HEK293T (cell line): ENCODE data around the gene SSR2.
A peak's percentile ranks its signal among the peaks of the same experiment; 100 is the strongest.

ENCODE experiments used
- CTCF ChIA-PET: fragments of 350-600 bp; formaldehyde crosslinking; extraction: SDS; loops from one replicate; lab custom pipeline; 2021; ENCODE audit warnings: antibody characterized with exemption, inconsistent platforms; lab: Yijun Ruan, JAX
- POLR2A ChIA-PET: fragments of 350-600 bp; formaldehyde crosslinking; extraction: SDS; loops from one replicate; lab custom pipeline; 2020; ENCODE audit warnings: antibody characterized with exemption, inconsistent platforms; lab: Yijun Ruan, JAX
- DNase-seq: peaks from one replicate; pipeline ENCODE4 v3.0.0; 2012; ENCODE audit warnings: mixed read lengths; ENCODE audit errors: extremely low spot score
- ARNT ChIP-seq: fragments of 450-650 bp; IDR thresholded peaks from 2 replicates; pipeline ENCODE4 v1.6.1; 2017; ENCODE audit warnings: mild to moderate bottlenecking
- BHLHE40 ChIP-seq: fragments of 450-650 bp; IDR thresholded peaks from 2 replicates; pipeline ENCODE4 v1.6.1; 2016; ENCODE audit warnings: mild to moderate bottlenecking, moderate library complexity, borderline replicate concordance
- CTBP1 ChIP-seq: fragments of 450-650 bp; IDR thresholded peaks from 2 replicates; pipeline ENCODE4 v1.6.1; 2016; ENCODE audit warnings: borderline replicate concordance
- ELF4 ChIP-seq: fragments of 450-650 bp; IDR thresholded peaks from 2 replicates; pipeline ENCODE4 v1.6.1; 2017; ENCODE audit warnings: antibody characterized with exemption
- FOXA1 ChIP-seq: fragments of 450-650 bp; IDR thresholded peaks from 2 replicates; pipeline ENCODE4 v1.6.1; 2016; ENCODE audit warnings: mild to moderate bottlenecking
- FOXK2 ChIP-seq: fragments of 450-650 bp; IDR thresholded peaks from 2 replicates; pipeline ENCODE4 v1.6.1; 2016; ENCODE audit warnings: mild to moderate bottlenecking
- FOXM1 ChIP-seq: fragments of 450-650 bp; IDR thresholded peaks from 2 replicates; pipeline ENCODE4 v1.6.1; 2017; ENCODE audit warnings: mild to moderate bottlenecking, borderline replicate concordance
- HDGF ChIP-seq: fragments of 450-650 bp; IDR thresholded peaks from 2 replicates; pipeline ENCODE4 v1.6.1; 2017; ENCODE audit warnings: antibody characterized with exemption, borderline replicate concordance
- L3MBTL2 ChIP-seq: fragments of 450-650 bp; conservative IDR thresholded peaks from 2 replicates; pipeline ENCODE4 v1.6.1; 2016; ENCODE audit warnings: mild to moderate bottlenecking
- LEF1 ChIP-seq: fragments of 450-650 bp; IDR thresholded peaks from 2 replicates; pipeline ENCODE4 v1.6.1; 2017; ENCODE audit warnings: mild to moderate bottlenecking, borderline replicate concordance
- NFRKB ChIP-seq: fragments of 450-650 bp; IDR thresholded peaks from 2 replicates; pipeline ENCODE4 v1.6.1; 2016; ENCODE audit warnings: mild to moderate bottlenecking, moderate library complexity
- SP1 ChIP-seq: fragments of 450-650 bp; IDR thresholded peaks from 2 replicates; pipeline ENCODE4 v1.6.1; 2017
- SUZ12 ChIP-seq: fragments of 450-650 bp; IDR thresholded peaks from 2 replicates; pipeline ENCODE4 v1.6.1; 2016; ENCODE audit warnings: mild to moderate bottlenecking
- TARDBP ChIP-seq: fragments of 450-650 bp; IDR thresholded peaks from 2 replicates; pipeline ENCODE4 v1.6.1; 2016
- ZNF384 ChIP-seq: fragments of 450-650 bp; IDR thresholded peaks from 2 replicates; pipeline ENCODE4 v1.6.1; 2016
- TF ChIP-seq, protein P1 (sequence below): fragments of 450-650 bp; IDR thresholded peaks from 2 replicates; pipeline ENCODE4 v1.6.1; 2016

SSR2 gene

GRCh38 chr1:156026588-156026987 lies 5.8 kb upstream of the SSR2 start:
- TF ChIP-seq FOXA1 (no peak), TARDBP (no peak), CTBP1 (no peak), ARNT (no peak), NFRKB (no peak), LEF1 (no peak)
- ChIA-PET CTCF (interaction anchor here (1.1 to 1.2 kb wide), 6 partner anchors 8 to 39 kb away, joined by 3 to 18 read pairs (median 4); no protein-coding TSS in a partner anchor), POLR2A (interaction anchor here (1.1 kb wide), 1 partner anchor 25 kb away, joined by 4 read pairs; no protein-coding TSS in a partner anchor)
- DNase-seq: no peak

GRCh38 chr1:156025876-156026275 lies 5.1 kb upstream of the SSR2 start:
- no peak for TF ChIP-seq FOXK2
- peak; percentile 87; the same call in 1 of the 2 replicates for TF ChIP-seq HDGF
- TF ChIP-seq ARNT: no peak
- no peak for TF ChIP-seq TARDBP
- TF ChIP-seq SUZ12: no peak
- CTCF ChIA-PET: interaction anchor here (0.5 to 1.8 kb wide), 14 partner anchors 8 to 166 kb away, joined by 3 to 18 read pairs (median 4); partner anchors contain the start of genes RAB25, SYT11 and UBQLN4
- peak; percentile 91 for DNase-seq
- POLR2A ChIA-PET: interaction anchor here (1.0 to 1.1 kb wide), 3 partner anchors 26 to 41 kb away, joined by 4 to 11 read pairs (median 5); partner anchors contain the start of genes LAMTOR2 and UBQLN4

- TF ChIP-seq, protein P1, sequence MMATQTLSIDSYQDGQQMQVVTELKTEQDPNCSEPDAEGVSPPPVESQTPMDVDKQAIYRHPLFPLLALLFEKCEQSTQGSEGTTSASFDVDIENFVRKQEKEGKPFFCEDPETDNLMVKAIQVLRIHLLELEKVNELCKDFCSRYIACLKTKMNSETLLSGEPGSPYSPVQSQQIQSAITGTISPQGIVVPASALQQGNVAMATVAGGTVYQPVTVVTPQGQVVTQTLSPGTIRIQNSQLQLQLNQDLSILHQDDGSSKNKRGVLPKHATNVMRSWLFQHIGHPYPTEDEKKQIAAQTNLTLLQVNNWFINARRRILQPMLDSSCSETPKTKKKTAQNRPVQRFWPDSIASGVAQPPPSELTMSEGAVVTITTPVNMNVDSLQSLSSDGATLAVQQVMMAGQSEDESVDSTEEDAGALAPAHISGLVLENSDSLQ: no peak
- TF ChIP-seq L3MBTL2: no peak
- no peak for TF ChIP-seq ZNF384
- no peak for DNase-seq
- ChIA-PET CTCF (interaction anchor here (0.5 to 1.8 kb wide), 3 partner anchors 28 to 1369 kb away, joined by 3 to 8 read pairs (median 5); partner anchors contain the start of gene UBQLN4), POLR2A (no interaction called here)
Observed at GRCh38 chr1:156024801-156025200, 4.0 kb upstream of the SSR2 start.

DNA sequence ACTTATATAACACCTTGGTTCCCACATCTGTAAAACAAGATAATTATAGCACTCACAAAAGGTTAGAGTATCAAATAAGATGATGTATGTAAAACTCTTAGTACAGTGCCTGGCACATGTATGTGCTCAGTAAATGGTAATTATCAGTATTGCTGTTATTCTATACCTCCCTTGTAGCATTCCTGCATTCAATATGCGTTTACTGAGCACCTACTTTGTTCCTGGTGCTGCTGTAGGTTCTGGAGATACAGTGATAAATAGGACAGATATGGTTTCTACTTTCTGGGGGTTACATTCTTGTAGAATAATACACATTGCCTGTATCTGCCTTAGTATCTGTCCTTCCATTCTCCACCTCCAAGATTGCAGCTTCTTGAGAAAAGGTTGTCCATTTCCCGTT lies 1.2 kb upstream of the SSR2 start:
- TF ChIP-seq NFRKB (no peak), SUZ12 (no peak), ARNT (no peak), FOXA1 (no peak), L3MBTL2 (no peak), HDGF (no peak), TARDBP (no peak), ELF4 (no peak), FOXM1 (no peak)
- TF ChIP-seq, protein P1: no peak
- no peak for DNase-seq
- ChIA-PET POLR2A (interaction anchor here (1.0 to 1.8 kb wide), 3 partner anchors 43 to 51 kb away, joined by 3 to 6 read pairs (median 4); partner anchors contain the start of gene ARHGEF2), CTCF (interaction anchor here (2.4 kb wide), 1 partner anchor 45 kb away, joined by 11 read pairs; no protein-coding TSS in a partner anchor)

GRCh38 chr1:156021093-156021428 lies 310 bp upstream of the SSR2 start:
- no peak for TF ChIP-seq CTBP1
- CTCF ChIA-PET: interaction anchor here (0.9 to 2.4 kb wide), 3 partner anchors 8 to 45 kb away, joined by 3 to 11 read pairs (median 4); no protein-coding TSS in a partner anchor
- DNase-seq: no peak
- POLR2A ChIA-PET: interaction anchor here (0.6 to 2.6 kb wide), 9 partner anchors 9 to 91 kb away, joined by 3 to 12 read pairs (median 4); partner anchors contain the start of gene ARHGEF2

DNA sequence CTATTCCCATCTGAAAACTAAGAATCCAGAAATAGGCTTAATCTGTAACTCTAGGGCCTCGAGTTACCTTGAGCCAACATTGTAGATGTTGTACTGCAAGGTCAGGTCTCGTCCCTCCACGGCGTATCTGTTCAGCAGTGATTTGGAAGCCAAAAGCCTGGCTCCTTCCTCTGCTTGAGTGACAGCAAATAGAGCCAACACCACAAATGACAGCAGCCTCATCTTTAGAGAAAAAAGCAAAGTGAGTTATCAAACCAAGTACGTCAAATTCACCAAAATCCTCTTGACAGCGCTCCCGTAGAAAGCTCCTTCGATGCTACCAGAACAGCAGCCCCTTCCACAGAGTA lies 832 bp downstream of the SSR2 start:
- ChIA-PET CTCF (no interaction called here), POLR2A (interaction anchor here (0.9 to 2.6 kb wide), 5 partner anchors 9 to 58 kb away, joined by 3 to 12 read pairs (median 3); no protein-coding TSS in a partner anchor)
- no peak for TF ChIP-seq TARDBP
- TF ChIP-seq NFRKB: no peak
- TF ChIP-seq, protein P1: peak; percentile 51
- no peak for TF ChIP-seq LEF1
- TF ChIP-seq SUZ12: no peak
- no peak for DNase-seq

- ChIA-PET CTCF (no interaction called here), POLR2A (no interaction called here)
- no peak for DNase-seq
- no peak for TF ChIP-seq NFRKB
- no peak for TF ChIP-seq L3MBTL2
- no peak for TF ChIP-seq SP1
- TF ChIP-seq LEF1: no peak
- TF ChIP-seq CTBP1: no peak
- TF ChIP-seq FOXK2: no peak
- no peak for TF ChIP-seq ELF4
- no peak for TF ChIP-seq BHLHE40
- no peak for TF ChIP-seq ZNF384
- TF ChIP-seq FOXA1: no peak
- no peak for TF ChIP-seq TARDBP
- no peak for TF ChIP-seq SUZ12
- TF ChIP-seq HDGF: no peak
Observed at GRCh38 chr1:156014829-156015228, 5.9 kb downstream of the SSR2 start.
